Astrocyte (in vitro differentiated cells and primary cell): ENCODE data around the gene KCNK2.

Experiments
- EZH2 ChIP-seq: IDR thresholded peaks from 2 replicates; pipeline ENCODE4 v1.6.1; 2012; ENCODE audit warnings: mild to moderate bottlenecking, low read length, inconsistent platforms; ENCODE audit not compliant: insufficient read depth
- TF ChIP-seq, protein P1 (sequence below): IDR thresholded peaks from 2 replicates; pipeline ENCODE4 v1.5.1; 2011; ENCODE audit warnings: low read depth, mild to moderate bottlenecking, inconsistent platforms, low read length, moderate library complexity; ENCODE audit not compliant: insufficient read depth

DNA sequence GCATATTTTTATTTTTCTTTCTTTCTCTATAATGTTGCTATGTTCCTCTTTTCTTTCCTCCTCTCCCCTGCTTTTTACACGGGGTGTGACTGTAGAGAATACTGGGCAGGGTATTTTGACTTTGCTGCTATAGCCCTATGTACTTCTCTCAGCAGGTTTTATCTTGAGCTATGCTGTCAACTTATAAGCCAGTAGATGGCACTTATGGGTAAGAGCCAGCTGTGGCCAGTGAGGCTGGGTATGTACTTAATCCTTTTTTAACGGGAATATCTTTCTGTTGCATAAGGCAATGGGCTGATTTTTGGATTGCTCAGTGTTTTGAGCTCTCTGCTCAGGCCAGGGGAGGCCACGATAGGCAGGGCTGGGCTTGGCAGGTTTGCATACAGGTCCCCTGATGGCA, 99.0 kb downstream of the KCNK2 start:
- TF ChIP-seq, protein P1, sequence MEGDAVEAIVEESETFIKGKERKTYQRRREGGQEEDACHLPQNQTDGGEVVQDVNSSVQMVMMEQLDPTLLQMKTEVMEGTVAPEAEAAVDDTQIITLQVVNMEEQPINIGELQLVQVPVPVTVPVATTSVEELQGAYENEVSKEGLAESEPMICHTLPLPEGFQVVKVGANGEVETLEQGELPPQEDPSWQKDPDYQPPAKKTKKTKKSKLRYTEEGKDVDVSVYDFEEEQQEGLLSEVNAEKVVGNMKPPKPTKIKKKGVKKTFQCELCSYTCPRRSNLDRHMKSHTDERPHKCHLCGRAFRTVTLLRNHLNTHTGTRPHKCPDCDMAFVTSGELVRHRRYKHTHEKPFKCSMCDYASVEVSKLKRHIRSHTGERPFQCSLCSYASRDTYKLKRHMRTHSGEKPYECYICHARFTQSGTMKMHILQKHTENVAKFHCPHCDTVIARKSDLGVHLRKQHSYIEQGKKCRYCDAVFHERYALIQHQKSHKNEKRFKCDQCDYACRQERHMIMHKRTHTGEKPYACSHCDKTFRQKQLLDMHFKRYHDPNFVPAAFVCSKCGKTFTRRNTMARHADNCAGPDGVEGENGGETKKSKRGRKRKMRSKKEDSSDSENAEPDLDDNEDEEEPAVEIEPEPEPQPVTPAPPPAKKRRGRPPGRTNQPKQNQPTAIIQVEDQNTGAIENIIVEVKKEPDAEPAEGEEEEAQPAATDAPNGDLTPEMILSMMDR, result no peak
- no peak for TF ChIP-seq EZH2
